Muscle layer of duodenum (tissue), 2 donors: ENCODE results near the gene DAND5.
A peak's percentile ranks its signal among the peaks of the same experiment; 100 is the strongest.

Source experiments
- H3K27ac ChIP-seq: one replicate; pipeline ENCODE4 v1.7.0; 2013; ENCODE audit warnings: mild to moderate bottlenecking, low read length
- H3K27me3 ChIP-seq: one replicate; pipeline ENCODE4 v1.7.0; 2013; ENCODE audit warnings: low read depth, mild to moderate bottlenecking, control low read depth, low read length
- H3K36me3 ChIP-seq, 2 donors: one replicate each; pipeline ENCODE4 v1.7.0; 2013; ENCODE audit warnings: low read length in 2 of 2, control low read depth in 1 of 2, mild to moderate bottlenecking in 1 of 2; ENCODE audit not compliant: insufficient read depth in 2 of 2, control insufficient read depth in 1 of 2
- H3K4me1 ChIP-seq, 2 donors: one replicate each; pipeline ENCODE4 v1.7.0; 2013; ENCODE audit warnings: low read length in 2 of 2, mild to moderate bottlenecking in 2 of 2, control low read depth in 1 of 2, moderate library complexity in 1 of 2; ENCODE audit not compliant: insufficient read depth in 2 of 2, control insufficient read depth in 1 of 2
- H3K4me3 ChIP-seq, 2 donors: one replicate each; pipeline ENCODE4 v1.7.0; 2013; ENCODE audit warnings: low read length in 2 of 2, low read depth in 1 of 2, mild to moderate bottlenecking in 1 of 2
- H3K9me3 ChIP-seq, 2 donors: one replicate each; pipeline ENCODE4 v1.7.0; 2013; ENCODE audit warnings: low read length in 2 of 2, control low read depth in 1 of 2, mild to moderate bottlenecking in 1 of 2; ENCODE audit not compliant: control insufficient read depth in 1 of 2
- donor health status: healthy.

The DAND5 gene

DNA sequence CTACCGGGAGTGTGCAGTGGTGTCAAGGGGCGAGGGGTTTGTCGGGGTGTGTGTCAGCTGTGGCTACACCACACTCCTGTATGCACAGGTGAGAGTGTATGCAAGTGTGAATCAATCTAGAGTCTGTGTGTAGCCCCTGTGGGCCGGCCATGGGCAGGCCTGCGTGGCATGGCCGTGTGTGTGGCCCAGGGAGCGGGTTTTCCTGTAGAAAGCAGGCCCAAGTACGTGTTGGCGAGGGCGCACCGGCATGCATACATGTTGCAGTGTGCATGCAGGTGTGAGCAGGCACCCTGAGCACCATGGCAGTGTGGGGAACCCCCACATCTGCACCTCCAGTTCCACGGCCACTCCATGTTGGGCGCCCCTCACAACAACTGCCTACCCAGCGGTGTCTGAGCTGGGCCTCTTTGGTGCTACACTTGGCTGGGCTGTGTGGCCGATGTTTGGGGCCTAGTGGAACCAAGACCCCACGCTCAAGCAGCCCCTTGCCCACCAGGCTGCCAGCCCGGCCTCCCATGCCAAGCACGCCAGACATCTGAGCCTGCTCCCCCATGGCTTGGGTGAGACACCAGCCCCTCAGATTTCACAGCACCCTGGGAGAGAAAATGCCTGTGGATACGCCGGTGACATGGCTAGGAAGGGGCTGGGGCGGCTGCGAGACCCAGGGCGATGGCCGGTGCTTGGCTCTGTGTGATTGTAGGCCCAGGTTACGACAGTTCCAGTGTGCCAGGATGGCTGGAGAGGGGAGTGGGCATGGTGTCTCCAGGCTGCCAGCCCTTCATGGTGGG lies 28.0 kb downstream of the DAND5 start:
- Histone ChIP-seq H3K9me3 (no peaks in the 10 kb centered on the region), H3K4me3 (peak overlapping the region; percentile 59 to 89), H3K4me1 (peaks cover 0 to 39% of the 10 kb centered on the region in 2 donors), H3K36me3 (peaks cover 0 to 4% of the 10 kb centered on the region in 2 donors), H3K27ac (peak overlapping the region; percentile 8), H3K27me3 (no peaks in the 10 kb centered on the region)

DNA sequence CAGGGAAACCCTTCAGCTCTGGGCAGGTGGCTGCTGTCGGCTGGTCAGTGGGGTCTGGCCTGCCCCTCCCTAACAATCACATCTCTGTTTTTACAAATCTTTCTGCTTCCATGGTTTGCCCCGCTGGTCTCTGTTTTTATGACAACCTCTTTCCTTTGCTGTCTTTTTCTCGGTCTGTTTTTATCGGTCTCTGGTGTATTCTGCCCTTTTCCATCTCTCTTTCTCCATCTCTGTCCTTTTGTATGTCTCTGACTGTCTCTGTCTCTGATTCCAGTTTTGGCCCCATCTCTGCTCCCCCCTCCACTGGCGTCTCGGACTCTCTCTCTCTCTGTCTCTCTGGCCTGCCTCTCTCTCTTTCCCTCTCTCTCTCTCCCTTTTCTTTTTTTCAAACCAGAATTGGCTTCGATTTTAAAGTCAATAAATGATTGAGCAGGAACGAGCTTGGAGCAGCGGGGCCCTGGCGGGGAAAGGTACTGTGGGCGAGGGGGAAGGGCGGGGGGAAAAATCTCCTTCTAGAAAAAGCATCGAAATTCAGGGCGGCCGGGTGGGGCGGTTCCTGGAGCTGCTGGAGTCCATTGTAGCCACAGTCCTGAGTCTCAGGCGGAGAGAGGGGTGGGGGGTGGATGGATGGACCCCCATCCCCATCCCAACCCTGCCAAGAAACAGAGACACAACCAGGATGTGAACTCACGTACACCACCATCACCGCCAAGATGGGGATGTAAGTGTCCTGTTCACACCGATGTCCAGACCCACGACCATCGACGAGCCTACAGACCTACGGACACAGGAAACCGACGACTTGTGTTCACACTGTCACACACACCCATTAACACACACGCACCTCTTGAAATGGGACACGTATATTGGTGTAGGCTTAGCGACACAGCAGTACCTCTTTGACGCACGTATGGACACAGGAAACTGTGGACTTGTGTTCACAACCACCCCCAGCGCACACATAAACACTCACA lies 28.9 kb downstream of the DAND5 start:
- H3K4me3 ChIP-seq: peak overlapping the region in 1 of 2 donors; percentile 89
- no peaks in the 10 kb centered on the region for H3K9me3 ChIP-seq
- H3K27me3 ChIP-seq: no peaks in the 10 kb centered on the region
- H3K36me3 ChIP-seq: peaks cover 0 to 4% of the 10 kb centered on the region in 2 donors
- peak overlapping the region; percentile 8 for H3K27ac ChIP-seq
- peaks cover 0 to 48% of the 10 kb centered on the region in 2 donors for H3K4me1 ChIP-seq

DNA sequence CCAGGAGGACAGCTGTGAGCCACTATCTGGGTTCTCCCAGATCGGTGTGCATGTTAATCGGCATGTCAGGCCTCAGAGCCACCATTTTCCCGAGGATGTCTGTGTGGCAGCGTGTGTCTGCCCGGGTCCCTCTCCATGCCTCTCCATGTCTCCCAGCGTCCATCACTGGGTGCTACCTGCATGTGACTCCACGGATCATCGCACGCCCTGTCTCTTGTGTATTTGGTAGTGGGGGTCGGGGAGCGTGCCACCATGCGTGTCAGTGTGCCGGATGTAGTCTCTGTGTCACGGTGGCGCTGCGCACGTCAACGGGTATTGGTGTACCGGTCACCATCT lies 31.8 kb downstream of the DAND5 start:
- peaks cover 0 to 4% of the 10 kb centered on the region in 2 donors for H3K36me3 ChIP-seq
- H3K27me3 ChIP-seq: no peaks in the 10 kb centered on the region
- no peaks in the 10 kb centered on the region for H3K9me3 ChIP-seq
- H3K4me3 ChIP-seq: no peak overlapping the region
- peaks cover 4 to 56% of the 10 kb centered on the region in 2 donors for H3K4me1 ChIP-seq
- peak overlapping the region; percentile 75 for H3K27ac ChIP-seq

DNA sequence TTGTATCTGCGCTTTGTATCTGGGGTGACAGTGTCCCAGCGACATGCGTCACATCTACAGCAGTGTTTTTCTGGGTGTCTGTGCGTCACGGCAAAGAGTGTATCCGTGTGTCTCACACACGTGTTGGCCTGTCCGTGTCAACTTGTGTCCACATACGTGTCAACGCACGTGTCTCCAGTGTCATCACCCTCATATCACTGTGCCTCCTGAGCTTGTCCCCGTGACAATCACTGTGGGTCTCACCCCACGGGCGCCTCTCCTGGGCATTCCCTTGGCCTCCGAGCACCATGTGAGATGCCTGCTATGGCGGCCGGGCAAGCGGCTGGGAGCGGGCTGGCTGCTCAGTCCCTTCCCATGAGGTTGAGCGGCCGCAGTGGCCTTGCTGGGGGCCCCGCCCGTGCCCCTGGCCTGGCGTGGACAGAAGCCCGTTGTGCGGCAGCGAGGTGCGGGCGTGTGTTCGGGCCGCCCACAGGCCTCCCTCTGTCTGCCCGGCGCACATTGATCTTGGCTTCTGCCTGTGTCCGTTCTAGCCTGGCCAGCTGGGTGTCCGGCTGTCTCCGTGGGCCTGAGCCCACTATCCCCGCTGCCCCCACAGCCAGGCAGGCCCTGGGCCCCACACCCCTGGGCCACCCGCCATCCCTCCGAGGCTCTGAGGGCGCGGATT lies 32.3 kb downstream of the DAND5 start:
- Histone ChIP-seq H3K27me3 (no peaks in the 10 kb centered on the region), H3K36me3 (peaks cover 0 to 4% of the 10 kb centered on the region in 2 donors), H3K27ac (peak overlapping the region; percentile 75), H3K9me3 (no peaks in the 10 kb centered on the region), H3K4me3 (peak overlapping the region in 1 of 2 donors; percentile 46), H3K4me1 (peaks cover 8 to 61% of the 10 kb centered on the region in 2 donors)

DNA sequence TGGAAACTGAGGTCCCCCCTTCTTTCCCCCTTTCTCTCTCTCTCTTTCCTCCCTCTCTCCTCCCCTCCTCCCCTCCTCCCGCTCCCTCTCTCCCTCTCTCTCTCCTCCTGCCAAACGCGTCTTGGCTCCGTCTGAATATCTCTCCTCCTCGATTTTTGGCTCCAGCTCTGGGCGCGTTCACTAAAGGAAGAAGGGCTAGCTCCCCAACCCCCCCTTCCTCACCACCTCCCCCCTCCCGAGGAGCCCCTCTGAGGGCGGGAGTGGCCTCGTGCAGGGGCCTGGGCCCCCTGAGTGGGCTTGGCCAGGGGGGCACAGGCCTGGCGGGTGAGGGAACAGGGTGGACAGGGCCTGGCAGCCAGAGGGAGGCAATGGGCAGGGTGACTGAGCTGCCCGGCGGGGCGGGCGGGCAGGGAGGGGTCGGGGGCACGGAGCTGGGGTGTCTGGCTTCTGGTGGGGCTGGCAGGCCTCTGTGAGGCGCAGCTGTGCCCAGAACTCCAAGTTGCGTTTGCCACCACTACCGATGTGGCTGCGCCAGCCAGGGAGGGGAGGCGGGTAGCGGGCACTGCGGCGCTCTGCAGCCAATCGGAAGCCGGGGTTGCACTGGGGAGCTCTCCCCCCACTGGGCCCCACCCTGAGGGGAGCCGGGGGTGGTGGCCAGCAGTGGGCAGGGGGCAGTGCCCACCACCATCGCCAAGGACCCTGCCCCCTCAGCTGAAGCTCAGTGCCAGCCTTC lies 33.0 kb downstream of the DAND5 start:
- Histone ChIP-seq H3K9me3 (no peaks in the 10 kb centered on the region), H3K27me3 (no peaks in the 10 kb centered on the region), H3K4me1 (peaks cover 8 to 62% of the 10 kb centered on the region in 2 donors), H3K27ac (peak overlapping the region; percentile 75), H3K36me3 (peaks cover 0 to 4% of the 10 kb centered on the region in 2 donors), H3K4me3 (peak overlapping the region in 1 of 2 donors; percentile 46)

DNA sequence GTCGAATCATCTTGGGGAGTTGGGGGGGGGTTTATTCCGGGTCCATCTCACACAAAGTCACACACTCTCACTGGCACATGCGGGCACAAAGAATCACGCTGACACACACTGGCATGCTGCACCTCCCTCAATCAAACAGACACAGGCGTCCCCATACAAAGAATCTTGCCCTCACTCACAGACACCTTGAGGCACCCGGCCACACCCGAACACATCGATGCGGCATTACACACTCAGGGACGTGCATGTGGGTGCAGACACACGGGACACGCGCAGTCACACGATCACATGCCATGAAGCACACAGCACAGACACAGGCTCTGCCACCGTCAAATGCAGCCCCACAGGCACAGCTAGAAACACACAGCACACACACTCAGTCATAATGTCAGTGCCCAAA lies 33.7 kb downstream of the DAND5 start:
- no peaks in the 10 kb centered on the region for H3K9me3 ChIP-seq
- H3K4me1 ChIP-seq: peaks cover 12 to 61% of the 10 kb centered on the region in 2 donors
- H3K27me3 ChIP-seq: no peaks in the 10 kb centered on the region
- H3K27ac ChIP-seq: no peak overlapping the region
- no peak overlapping the region for H3K4me3 ChIP-seq
- H3K36me3 ChIP-seq: peaks cover 0 to 4% of the 10 kb centered on the region in 2 donors

DNA sequence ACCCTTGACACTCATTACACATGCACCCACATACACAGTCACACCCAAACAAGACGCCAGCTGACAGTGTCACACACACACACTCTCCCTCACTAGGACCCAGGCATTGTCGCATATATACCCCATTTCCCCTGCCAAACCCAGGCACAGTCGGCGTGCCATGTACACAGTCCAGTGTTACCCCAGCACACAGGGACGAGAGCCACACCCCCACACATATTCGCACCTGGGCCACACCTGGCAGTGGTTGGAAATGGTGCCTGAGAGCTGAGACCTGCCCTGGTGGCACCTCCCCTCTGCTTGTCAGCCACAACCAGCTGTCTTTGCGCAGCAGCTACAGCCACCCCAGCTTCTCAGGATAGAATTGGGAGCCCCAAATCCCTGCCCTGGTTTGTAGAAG lies 34.9 kb downstream of the DAND5 start:
- H3K36me3 ChIP-seq: peaks cover 0 to 4% of the 10 kb centered on the region in 2 donors
- H3K27ac ChIP-seq: no peak overlapping the region
- H3K9me3 ChIP-seq: no peaks in the 10 kb centered on the region
- H3K4me3 ChIP-seq: no peak overlapping the region
- no peaks in the 10 kb centered on the region for H3K27me3 ChIP-seq
- peaks cover 19 to 73% of the 10 kb centered on the region in 2 donors for H3K4me1 ChIP-seq

DNA sequence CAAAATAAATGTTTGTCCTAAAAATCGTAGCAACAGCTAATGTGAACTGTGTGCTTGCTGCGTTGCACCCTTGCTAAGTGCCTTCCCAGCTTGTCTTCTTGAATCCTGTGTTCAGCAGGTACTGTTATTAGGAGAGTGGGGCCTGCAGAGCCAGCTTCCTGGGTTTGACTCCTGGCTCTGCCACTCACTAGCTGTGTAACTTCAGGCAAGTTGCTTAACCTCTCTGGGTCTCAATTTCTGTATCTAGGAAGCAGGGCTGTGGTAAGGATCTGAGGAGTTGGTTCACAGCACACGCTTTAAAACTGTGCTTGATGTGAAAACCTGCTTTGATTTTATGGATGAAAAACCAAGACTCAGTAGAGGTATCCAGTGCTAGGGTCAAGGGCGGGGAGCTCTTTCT lies 35.9 kb downstream of the DAND5 start:
- Histone ChIP-seq H3K27me3 (no peaks in the 10 kb centered on the region), H3K27ac (no peak overlapping the region), H3K4me1 (peaks cover 23 to 77% of the 10 kb centered on the region in 2 donors), H3K36me3 (peaks cover 0 to 4% of the 10 kb centered on the region in 2 donors), H3K4me3 (no peak overlapping the region), H3K9me3 (no peaks in the 10 kb centered on the region)

DNA sequence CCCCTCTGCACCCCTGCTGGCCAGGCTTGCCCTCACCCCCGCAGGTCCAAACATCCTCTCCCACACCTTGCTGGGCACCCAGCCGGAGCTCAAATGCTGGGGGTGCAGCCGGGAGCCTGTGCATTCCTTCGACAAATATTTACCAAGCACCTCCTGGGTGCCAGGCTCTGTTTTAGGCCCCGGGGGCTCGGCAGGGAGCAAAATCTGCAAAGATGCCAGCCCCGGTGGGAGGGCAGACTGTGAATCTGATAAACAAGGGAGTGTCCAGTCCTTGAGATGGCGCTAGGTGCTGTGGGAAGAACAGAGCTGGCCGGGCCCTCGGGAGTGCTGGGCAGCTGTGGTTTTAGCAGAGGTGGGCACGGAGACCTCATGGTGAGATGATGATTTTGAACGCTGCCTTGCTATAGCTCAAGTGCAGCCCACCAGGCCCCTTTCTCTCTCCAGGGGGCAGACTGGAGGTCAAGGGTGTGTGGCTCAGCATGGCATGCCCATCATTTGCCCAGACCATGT lies 36.5 kb downstream of the DAND5 start:
- no peak overlapping the region for H3K4me3 ChIP-seq
- peaks cover 0 to 4% of the 10 kb centered on the region in 2 donors for H3K36me3 ChIP-seq
- H3K9me3 ChIP-seq: no peaks in the 10 kb centered on the region
- H3K4me1 ChIP-seq: peaks cover 23 to 77% of the 10 kb centered on the region in 2 donors
- H3K27me3 ChIP-seq: no peaks in the 10 kb centered on the region
- H3K27ac ChIP-seq: no peak overlapping the region

DNA sequence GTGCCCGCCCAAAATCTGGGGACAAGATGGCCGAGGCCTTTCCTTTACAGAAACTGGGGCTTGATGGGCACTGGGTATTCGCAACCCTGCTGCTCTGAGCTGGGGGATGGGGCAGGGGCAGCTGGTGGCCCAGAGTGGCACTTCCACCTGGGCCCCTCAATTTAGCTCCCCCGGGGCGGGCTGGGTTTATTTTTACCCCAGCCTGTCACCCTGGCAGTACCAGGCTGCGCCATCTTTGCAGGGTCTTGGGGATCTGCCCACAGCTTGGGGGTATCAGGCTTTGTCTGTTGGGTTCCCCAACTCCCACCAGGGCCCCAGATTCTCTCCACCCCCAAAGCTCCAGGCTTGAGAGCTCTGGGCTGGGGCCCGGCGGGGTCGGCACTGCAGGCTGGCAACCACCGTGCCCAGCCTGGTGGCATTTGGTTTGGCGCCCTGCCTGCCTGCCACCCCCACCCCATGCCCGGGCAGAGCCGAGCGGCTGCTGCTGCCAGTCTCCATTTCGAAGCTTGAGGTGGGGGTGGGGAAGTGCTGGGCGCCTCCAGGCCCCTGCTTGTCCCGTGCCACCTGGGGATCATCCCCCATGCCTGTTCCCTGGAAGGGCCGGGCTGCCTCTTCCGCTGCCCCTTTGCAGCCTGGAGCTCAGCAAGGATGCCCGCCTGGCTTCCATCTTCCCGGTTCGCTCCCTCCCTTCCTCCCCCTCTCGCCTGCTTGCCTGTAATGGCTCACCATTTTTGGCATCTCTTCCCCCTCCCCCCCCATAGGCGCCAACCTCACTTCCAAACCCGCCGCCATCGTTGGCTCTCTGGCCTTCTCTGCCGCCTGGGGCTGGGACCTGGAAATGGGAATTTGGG lies 37.3 kb downstream of the DAND5 start:
- peak overlapping the region in 1 of 2 donors; percentile 27 for H3K4me3 ChIP-seq

More for the DNA sequence above, 37.3 kb downstream of the DAND5 start:
- no peak overlapping the region for H3K27ac ChIP-seq
- H3K36me3 ChIP-seq: peaks cover 0 to 4% of the 10 kb centered on the region in 2 donors
- no peaks in the 10 kb centered on the region for H3K9me3 ChIP-seq
- H3K4me1 ChIP-seq: peaks cover 23 to 79% of the 10 kb centered on the region in 2 donors
- no peaks in the 10 kb centered on the region for H3K27me3 ChIP-seq
